H1 (cell line): ENCODE data around the gene HTR2B.

Experiments used
- CBX8 ChIP-seq: fragments of 300-800, 300-1000 bp; sonication (generic); IDR thresholded peaks from 2 replicates; pipeline ENCODE4 v1.7.1; 2016; ENCODE audit warnings: low read depth, low read length, borderline replicate concordance
- EP300 ChIP-seq, 2 experiments: IDR thresholded peaks; 1 replicate in 1 of 2; 2 replicates in 1 of 2; pipeline ENCODE4 v1.6.1; 2011 to 2012; ENCODE audit warnings: low read depth in 2 of 2, low read length in 2 of 2, mild to moderate bottlenecking in 2 of 2, borderline replicate concordance in 1 of 2, inconsistent platforms in 1 of 2, moderate library complexity in 1 of 2
- EZH2 ChIP-seq: fragments of 200-600 bp; sonication (generic); IDR thresholded peaks from 2 replicates; pipeline ENCODE4 v1.7.1; 2012; ENCODE audit warnings: low read depth, mild to moderate bottlenecking, moderate library complexity, low read length, inconsistent platforms; ENCODE audit not compliant: severe bottlenecking
- RAD21 ChIP-seq, 2 experiments: IDR thresholded peaks in 1 of 2; conservative IDR thresholded peaks in 1 of 2; 2 replicates each; pipeline ENCODE4 v1.6.1; 2011; ENCODE audit warnings: low read depth in 2 of 2, low read length in 2 of 2, improper control_type of control experiment in 1 of 2, inconsistent platforms in 1 of 2, mild to moderate bottlenecking in 1 of 2, moderate library complexity in 1 of 2
- SP1 ChIP-seq: IDR thresholded peaks from 2 replicates; pipeline ENCODE4 v1.6.1; 2011; ENCODE audit warnings: low read depth, low read length
- SRF ChIP-seq: IDR thresholded peaks from 2 replicates; pipeline ENCODE4 v1.6.1; 2011; ENCODE audit warnings: mild to moderate bottlenecking, low read depth, low read length, moderate library complexity
- TAF7 ChIP-seq: optimal IDR thresholded peaks from 2 replicates; pipeline ENCODE3; 2011; ENCODE audit warnings: low read depth, mild to moderate bottlenecking, inconsistent platforms, low read length, moderate library complexity, borderline replicate concordance
- TBP ChIP-seq: IDR thresholded peaks from 2 replicates; pipeline ENCODE4 v1.6.1; 2011; ENCODE audit warnings: low read depth, low read length, improper control_type of control experiment

DNA sequence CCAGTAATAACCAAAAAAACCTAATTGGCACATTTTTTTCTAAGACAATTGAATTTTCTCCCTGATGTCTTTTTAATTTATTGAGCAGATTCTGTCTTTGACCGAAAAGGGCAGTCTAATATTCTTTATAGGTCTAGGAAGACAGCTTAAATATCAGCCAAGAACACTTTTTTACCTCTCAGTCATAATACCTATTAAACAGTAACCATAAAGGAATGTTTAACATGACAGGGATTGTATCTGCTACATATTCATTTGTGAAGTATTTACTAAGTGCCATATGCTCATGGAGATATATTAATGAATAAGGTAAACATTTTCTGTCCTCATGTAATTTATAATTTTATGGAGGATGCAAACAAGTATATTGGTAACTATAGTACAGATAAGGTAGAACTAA is 3.1 kb upstream of the HTR2B start:
- TF ChIP-seq SRF, result no peak
- TF ChIP-seq CBX8, result no peak
- no peak for TF ChIP-seq EZH2
- TF ChIP-seq EP300 (IDR thresholded peaks at IDR 0.05; ENCODE audit: borderline replicate concordance in 1 of 2, low read depth in 2 of 2, low read length in 2 of 2), result no peak
- no peak for TF ChIP-seq SP1
- TF ChIP-seq TBP, result no peak
- TF ChIP-seq TAF7, result no peak
- no peak for TF ChIP-seq RAD21 (IDR thresholded peaks at IDR 0.05 in 1 of 2, conservative IDR thresholded peaks at IDR 0.05 in 1 of 2; ENCODE audit: low read depth in 2 of 2, low read length in 2 of 2)
